MG63 (cell line): ENCODE measurements around the gene VPS11. TPM values are rescaled to one million over a fixed set of nuclear protein-coding genes. Genes with fewer than 3 reads are reported as not detected.
"Not testable (repeated sequence)": the region's sequence is repeated elsewhere in the genome, so short reads cannot be mapped to it uniquely, and the experiment has no call there.

ENCODE experiments used
- DNase-seq: peaks from one replicate; pipeline ENCODE4 v3.0.0-alpha.2; 2020
- H3K27me3 ChIP-seq: fragments of 250-450 bp; sonication (Bioruptor Pico); 2 replicates; pipeline ENCODE4 v1.5.1; 2020; ENCODE audit warnings: mild to moderate bottlenecking, moderate library complexity
- H3K36me3 ChIP-seq: fragments of 250-450 bp; sonication (Bioruptor Pico); 2 replicates; pipeline ENCODE4 v1.5.1; 2020; ENCODE audit warnings: mild to moderate bottlenecking, moderate library complexity
- H3K4me3 ChIP-seq: fragments of 250-450 bp; sonication (Bioruptor Pico); 2 replicates; pipeline ENCODE4 v1.5.1; 2020; ENCODE audit warnings: mild to moderate bottlenecking, moderate library complexity
- H3K9me3 ChIP-seq: fragments of 250-450 bp; sonication (Bioruptor Pico); 2 replicates; pipeline ENCODE4 v1.5.1; 2020; ENCODE audit warnings: mild to moderate bottlenecking, moderate library complexity
- total RNA-seq: library from RNA; depleted of rRNA; stranded (reverse); fragments of >200 nt; shearing (Covaris generic); gene quantifications from 2 replicates; pipeline ENCODE4 v1.2.3, GENCODE V29; 2014; ENCODE audit warnings: low replicate concordance

The VPS11 gene
- total RNA-seq, 1 experiment from 2014 or later = 14.2 TPM

GRCh38 chr11:119091966-119092879 is 24.6 kb downstream of the VPS11 start:
- Histone ChIP-seq H3K9me3 (no peaks in the 10 kb centered on the region), H3K4me3 (peak overlapping the region; percentile 79), H3K36me3 (peaks cover 54% of the 10 kb centered on the region), H3K27me3 (no peaks in the 10 kb centered on the region)
- DNase-seq = no peak

DNA sequence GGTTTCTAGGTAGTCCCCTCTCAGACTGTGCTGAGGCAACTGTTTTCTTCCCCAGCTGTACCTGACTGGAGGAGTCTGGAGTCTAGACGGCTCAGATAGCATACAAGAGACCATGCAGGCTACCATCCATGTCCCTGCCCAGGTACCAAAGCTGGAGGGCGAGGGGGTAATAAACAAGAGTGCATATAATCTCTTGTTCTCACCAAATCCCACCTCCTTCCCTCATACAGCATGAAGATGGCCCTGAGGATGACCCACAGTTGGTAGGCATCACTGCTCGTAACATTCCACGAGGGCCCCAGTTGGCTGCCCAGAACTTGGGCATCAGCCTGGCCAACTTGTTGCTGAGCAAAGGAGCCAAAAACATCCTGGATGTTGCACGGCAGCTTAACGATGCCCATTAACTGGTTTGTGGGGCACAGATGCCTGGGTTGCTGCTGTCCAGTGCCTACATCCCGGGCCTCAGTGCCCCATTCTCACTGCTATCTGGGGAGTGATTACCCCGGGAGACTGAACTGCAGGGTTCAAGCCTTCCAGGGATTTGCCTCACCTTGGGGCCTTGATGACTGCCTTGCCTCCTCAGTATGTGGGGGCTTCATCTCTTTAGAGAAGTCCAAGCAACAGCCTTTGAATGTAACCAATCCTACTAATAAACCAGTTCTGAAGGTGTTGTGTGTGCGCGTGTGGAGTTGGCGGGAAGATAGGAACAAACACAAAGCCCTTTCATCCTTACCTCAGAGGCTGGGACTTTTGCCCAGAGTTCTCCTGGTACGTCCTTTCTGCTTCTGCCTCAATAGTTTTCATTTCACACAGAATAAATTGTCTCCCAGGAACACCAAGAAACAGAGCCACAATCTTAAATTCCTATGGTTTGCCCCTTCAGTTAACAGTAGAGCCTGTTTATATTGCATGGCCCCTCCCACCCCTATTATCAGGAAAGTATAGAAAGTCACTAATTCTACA is 25.5 kb downstream of the VPS11 start:
- Histone ChIP-seq H3K9me3 (no peaks in the 10 kb centered on the region), H3K4me3 (peak overlapping the region; percentile 79), H3K27me3 (no peaks in the 10 kb centered on the region), H3K36me3 (peaks cover 63% of the 10 kb centered on the region)
- peak; percentile 36 for DNase-seq

DNA sequence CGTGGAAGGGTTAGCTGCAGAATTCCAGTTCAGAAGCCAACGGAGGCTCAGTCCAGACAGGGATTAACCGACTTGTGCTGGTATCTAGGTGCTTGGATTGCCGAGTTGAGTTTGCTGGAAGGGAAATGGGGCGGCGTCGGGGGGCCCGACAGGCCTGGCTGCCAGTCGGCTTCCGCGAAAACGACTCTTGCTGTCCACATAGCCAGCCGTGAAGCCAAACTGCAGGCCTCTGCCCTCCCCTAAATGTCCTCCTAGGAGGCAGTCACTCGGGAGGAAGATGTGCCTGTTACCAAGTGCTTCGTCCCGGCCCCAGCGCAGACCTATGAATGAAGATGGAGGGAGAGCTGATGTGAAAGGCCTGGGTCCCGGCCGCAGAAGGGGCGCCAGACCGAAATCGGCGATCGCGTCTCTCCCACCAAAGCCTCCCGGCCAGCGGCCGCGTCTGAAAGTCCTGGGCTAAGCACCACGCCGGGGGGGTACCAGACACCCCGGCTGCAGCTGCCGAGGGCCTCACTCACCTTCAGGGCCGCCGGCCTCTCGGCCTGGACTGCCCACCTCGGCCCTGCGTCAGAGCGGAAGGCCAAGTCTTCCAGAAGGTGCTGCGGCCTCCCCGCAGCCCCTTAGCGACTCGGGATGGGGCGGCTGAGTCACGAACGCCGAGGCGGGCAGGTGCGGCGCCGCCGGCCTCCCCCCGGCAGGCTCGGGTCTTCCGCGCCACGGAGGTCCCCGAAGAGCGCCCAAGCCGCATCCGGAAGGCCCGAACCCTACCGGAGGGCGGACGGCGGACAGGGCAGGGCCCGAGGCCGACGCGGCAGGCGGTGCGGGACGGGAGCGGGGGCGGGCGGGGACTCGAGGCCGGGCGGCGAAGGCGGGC is 26.6 kb downstream of the VPS11 start:
- no peaks in the 10 kb centered on the region for H3K9me3 ChIP-seq
- peak; percentile 19 for DNase-seq
- H3K36me3 ChIP-seq = peaks cover 71% of the 10 kb centered on the region
- peak overlapping the region; percentile 79 for H3K4me3 ChIP-seq
- H3K27me3 ChIP-seq = no peaks in the 10 kb centered on the region

GRCh38 chr11:119094816-119095065 is 27.1 kb downstream of the VPS11 start:
- no peaks in the 10 kb centered on the region for H3K9me3 ChIP-seq
- peak; percentile 78 for DNase-seq
- H3K4me3 ChIP-seq = peak overlapping the region; percentile 79
- H3K36me3 ChIP-seq = peaks cover 71% of the 10 kb centered on the region
- no peaks in the 10 kb centered on the region for H3K27me3 ChIP-seq

- DNase-seq = peak; percentile 99
- Histone ChIP-seq H3K4me3 (peak overlapping the region; percentile 79), H3K27me3 (no peaks in the 10 kb centered on the region), H3K36me3 (peaks cover 74% of the 10 kb centered on the region), H3K9me3 (no peaks in the 10 kb centered on the region)
Observed at GRCh38 chr11:119095066-119095880, 27.7 kb downstream of the VPS11 start.

GRCh38 chr11:119099711-119100110 is 32.1 kb downstream of the VPS11 start:
- DNase-seq = no peak
- Histone ChIP-seq H3K4me3 (no peak overlapping the region; the same call in 1 of the 2 replicates), H3K27me3 (no peaks in the 10 kb centered on the region), H3K36me3 (peaks cover 40% of the 10 kb centered on the region), H3K9me3 (no peaks in the 10 kb centered on the region)

- no peaks in the 10 kb centered on the region for H3K27me3 ChIP-seq
Observed at GRCh38 chr11:119100246-119100970, 32.8 kb downstream of the VPS11 start.

DNA sequence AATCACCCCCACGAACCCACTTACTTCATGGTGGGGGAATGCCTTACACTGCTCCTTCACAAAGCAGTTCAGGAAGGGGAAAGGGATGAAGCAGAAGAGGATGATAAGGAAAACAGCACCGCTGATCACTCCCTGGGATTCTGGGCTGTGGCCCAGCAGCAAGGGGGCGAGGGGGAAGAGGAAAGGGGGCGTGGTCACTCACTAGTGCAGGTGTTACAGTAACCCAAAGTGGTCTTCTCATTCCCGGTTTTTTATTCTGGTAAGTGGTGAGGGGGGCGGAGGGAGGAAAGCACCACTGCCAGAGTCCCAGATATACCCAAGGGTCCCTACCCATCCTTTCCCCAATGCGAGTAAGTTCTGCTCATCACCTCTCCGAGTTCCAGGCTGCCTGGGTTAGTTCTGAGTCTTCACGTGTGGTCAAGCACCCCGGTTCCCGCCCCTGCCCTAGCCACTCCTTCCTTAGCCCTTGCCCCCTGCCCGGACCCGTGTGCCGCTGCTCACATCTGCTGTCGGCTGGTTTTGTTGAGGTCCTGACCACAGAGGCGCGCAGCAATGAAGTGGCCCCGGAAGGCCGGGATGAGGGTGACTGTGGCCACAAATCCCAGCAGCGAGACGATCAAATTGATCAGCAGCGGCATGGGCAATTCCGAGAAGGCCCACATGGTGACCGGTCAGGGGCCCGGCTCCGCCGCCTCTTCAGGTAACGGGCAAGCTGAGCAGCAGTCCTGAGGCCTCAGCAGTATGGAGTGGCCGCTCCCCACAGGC is 33.6 kb downstream of the VPS11 start:
- Histone ChIP-seq H3K9me3 (no peaks in the 10 kb centered on the region), H3K36me3 (peaks cover 32% of the 10 kb centered on the region), H3K4me3 (peak overlapping the region; percentile 97), H3K27me3 (no peaks in the 10 kb centered on the region)
- peak; percentile 60 for DNase-seq

More at GRCh38 chr11:119100246-119100970, 32.8 kb downstream of the VPS11 start:
- peak; percentile 34 for DNase-seq
- Histone ChIP-seq H3K36me3 (peaks cover 35% of the 10 kb centered on the region), H3K4me3 (peak overlapping the region; percentile 97), H3K9me3 (no peaks in the 10 kb centered on the region)

- Histone ChIP-seq H3K36me3 (peaks cover 25% of the 10 kb centered on the region), H3K27me3 (no peaks in the 10 kb centered on the region), H3K9me3 (no peaks in the 10 kb centered on the region), H3K4me3 (peak within 1 kb of the TSS; percentile 97)
- DNase-seq = peak; percentile 97
Observed at GRCh38 chr11:119101759-119102423, 34.3 kb downstream of the VPS11 start, which contains the start of gene DPAGT1. Gene DPAGT1, minus strand, starts transcription at chr11:119101853. Its CDS starts 198 bp downstream, at chr11:119101655.

GRCh38 chr11:119103161-119103664 is 35.6 kb downstream of the VPS11 start:
- H3K4me3 ChIP-seq = peak overlapping the region; percentile 97
- not testable (repeated sequence) for H3K27me3 ChIP-seq, DNase-seq, H3K9me3 ChIP-seq
- H3K36me3 ChIP-seq = peaks cover 12% of the 10 kb centered on the region

GRCh38 chr11:119103793-119104192 is 36.2 kb downstream of the VPS11 start:
- H3K36me3 ChIP-seq = peaks cover 6% of the 10 kb centered on the region
- DNase-seq = no peak
- no peaks in the 10 kb centered on the region for H3K9me3 ChIP-seq
- H3K27me3 ChIP-seq = no peaks in the 10 kb centered on the region
- no peak overlapping the region for H3K4me3 ChIP-seq

- H3K27me3 ChIP-seq = no peaks in the 10 kb centered on the region
Observed at GRCh38 chr11:119106564-119107537, 39.2 kb downstream of the VPS11 start, which contains the start of gene C2CD2L. Gene C2CD2L, plus strand, starts transcription at chr11:119107344. Its CDS starts 398 bp downstream, at chr11:119107742.

More at GRCh38 chr11:119106564-119107537, 39.2 kb downstream of the VPS11 start, which contains the start of gene C2CD2L:
- DNase-seq = peak; percentile 92
- peaks cover 9% of the 10 kb centered on the region for H3K36me3 ChIP-seq
- H3K9me3 ChIP-seq = no peaks in the 10 kb centered on the region
- peak within 1 kb of the TSS; percentile 83 for H3K4me3 ChIP-seq
